Measurements from ENCODE around the gene MS4A4A.

The MS4A4A gene

DNA sequence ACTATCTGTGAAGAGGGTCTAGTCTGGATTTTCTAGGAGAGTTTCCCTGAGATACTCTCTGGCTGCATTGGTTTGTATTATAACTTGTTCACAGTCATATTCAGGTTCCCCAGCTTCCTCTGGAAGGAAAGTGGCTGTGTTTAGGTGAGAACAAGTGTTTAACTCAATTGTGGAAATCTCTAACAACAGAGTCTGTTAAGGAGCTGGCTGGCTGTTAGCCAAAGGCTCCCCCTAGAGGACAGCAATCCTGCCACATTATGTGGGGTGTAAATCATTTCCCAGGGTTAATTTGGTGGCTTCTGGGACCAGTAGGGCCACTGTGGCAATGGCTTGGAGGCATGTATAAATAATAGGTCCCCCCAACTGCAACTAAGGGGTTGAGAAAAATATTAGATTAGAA lies 65.0 kb downstream of the MS4A4A start:
- no peaks in the 10 kb centered on the region for H3K9me3 ChIP-seq (ENCODE audit: control insufficient read depth in 1 of 2, low read length in 2 of 2)
- H3K27ac ChIP-seq (ENCODE audit: low read depth, low read length), result no peak overlapping the region
- no peaks in the 10 kb centered on the region for H3K27me3 ChIP-seq (ENCODE audit: control insufficient read depth in 1 of 2, insufficient read depth in 2 of 2, low read length in 2 of 2)
- H3K4me1 ChIP-seq (ENCODE audit: control insufficient read depth in 1 of 2, insufficient read depth in 2 of 2, low read length in 2 of 2), result peaks cover 15 to 16% of the 10 kb centered on the region in 2 donors
- H3K36me3 ChIP-seq (ENCODE audit: control insufficient read depth in 1 of 2, insufficient read depth in 2 of 2, low read length in 2 of 2), result no peaks in the 10 kb centered on the region
- H3K4me3 ChIP-seq (ENCODE audit: low read depth in 1 of 2, low read length in 2 of 2), result no peak overlapping the region
- no peak overlapping the region for H3K9ac ChIP-seq (ENCODE audit: low read depth in 1 of 2, low read length in 2 of 2)

DNA sequence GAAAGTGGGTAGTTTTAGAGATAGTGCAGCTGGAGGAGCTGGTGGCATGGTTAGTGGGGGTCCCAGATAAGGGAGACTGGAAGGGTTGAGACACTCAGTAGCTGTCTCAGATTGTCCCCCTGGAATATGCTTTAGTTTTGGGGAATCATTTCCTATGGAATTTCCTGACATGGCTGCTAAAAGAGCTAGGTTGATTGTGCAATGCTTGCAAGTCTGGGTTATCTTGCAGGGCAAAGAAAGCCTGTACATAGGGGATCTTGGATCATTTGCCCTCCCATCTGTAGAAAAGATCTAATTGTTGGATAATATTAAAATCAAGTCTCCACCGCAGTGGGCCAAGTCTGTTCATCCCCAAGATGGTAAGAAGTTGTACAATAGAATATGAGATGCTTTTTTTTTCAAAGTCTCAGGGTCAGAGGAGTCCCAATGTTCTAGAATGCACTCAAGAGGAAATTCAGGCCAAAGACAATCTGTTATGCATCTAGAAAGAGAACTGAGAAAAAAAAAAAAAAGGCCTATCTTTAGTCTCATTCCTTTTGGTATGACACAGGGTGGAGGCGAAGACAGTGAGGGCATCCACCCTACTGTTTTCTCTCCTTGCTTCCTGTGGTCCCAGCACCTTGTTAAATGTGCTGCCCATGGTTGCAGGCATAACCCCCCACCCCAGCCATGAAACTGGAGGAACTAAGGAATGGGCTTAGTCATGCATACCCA lies 66.8 kb downstream of the MS4A4A start:
- H3K9ac ChIP-seq (ENCODE audit: low read depth in 1 of 2, low read length in 2 of 2), result no peak overlapping the region
- no peaks in the 10 kb centered on the region for H3K27me3 ChIP-seq (ENCODE audit: control insufficient read depth in 1 of 2, insufficient read depth in 2 of 2, low read length in 2 of 2)
- H3K9me3 ChIP-seq (ENCODE audit: control insufficient read depth in 1 of 2, low read length in 2 of 2), result no peaks in the 10 kb centered on the region
- peaks cover 16 to 22% of the 10 kb centered on the region in 2 donors for H3K4me1 ChIP-seq (ENCODE audit: control insufficient read depth in 1 of 2, insufficient read depth in 2 of 2, low read length in 2 of 2)
- H3K27ac ChIP-seq (ENCODE audit: low read depth, low read length), result no peak overlapping the region
- no peak overlapping the region for H3K4me3 ChIP-seq (ENCODE audit: low read depth in 1 of 2, low read length in 2 of 2)
- no peaks in the 10 kb centered on the region for H3K36me3 ChIP-seq (ENCODE audit: control insufficient read depth in 1 of 2, insufficient read depth in 2 of 2, low read length in 2 of 2)

DNA sequence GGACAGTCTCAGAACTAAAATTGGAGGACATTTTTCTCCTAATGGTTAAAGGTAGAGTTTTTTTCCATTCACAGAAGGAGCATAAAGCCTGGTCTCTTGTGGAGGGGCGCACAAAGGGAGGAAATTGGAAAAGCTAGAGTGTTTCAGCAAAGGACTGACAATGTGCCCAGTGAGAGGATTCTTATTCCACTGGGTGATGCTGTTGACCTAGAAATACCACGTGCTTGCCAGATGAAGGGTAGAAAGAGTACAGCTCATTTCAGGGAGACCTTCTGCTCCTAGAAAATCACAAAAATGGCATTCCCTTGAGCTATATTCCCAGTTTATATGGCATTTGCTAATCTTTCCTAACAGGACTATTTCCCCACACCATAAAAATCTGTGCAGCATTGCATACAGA lies 67.7 kb downstream of the MS4A4A start:
- Histone ChIP-seq H3K4me1 (ENCODE audit: control insufficient read depth in 1 of 2, insufficient read depth in 2 of 2, low read length in 2 of 2) (peaks cover 19 to 27% of the 10 kb centered on the region in 2 donors), H3K27ac (ENCODE audit: low read depth, low read length) (no peak overlapping the region), H3K4me3 (ENCODE audit: low read depth in 1 of 2, low read length in 2 of 2) (no peak overlapping the region), H3K36me3 (ENCODE audit: control insufficient read depth in 1 of 2, insufficient read depth in 2 of 2, low read length in 2 of 2) (no peaks in the 10 kb centered on the region), H3K27me3 (ENCODE audit: control insufficient read depth in 1 of 2, insufficient read depth in 2 of 2, low read length in 2 of 2) (no peaks in the 10 kb centered on the region), H3K9ac (ENCODE audit: low read depth in 1 of 2, low read length in 2 of 2) (no peak overlapping the region), H3K9me3 (ENCODE audit: control insufficient read depth in 1 of 2, low read length in 2 of 2) (no peaks in the 10 kb centered on the region)

DNA sequence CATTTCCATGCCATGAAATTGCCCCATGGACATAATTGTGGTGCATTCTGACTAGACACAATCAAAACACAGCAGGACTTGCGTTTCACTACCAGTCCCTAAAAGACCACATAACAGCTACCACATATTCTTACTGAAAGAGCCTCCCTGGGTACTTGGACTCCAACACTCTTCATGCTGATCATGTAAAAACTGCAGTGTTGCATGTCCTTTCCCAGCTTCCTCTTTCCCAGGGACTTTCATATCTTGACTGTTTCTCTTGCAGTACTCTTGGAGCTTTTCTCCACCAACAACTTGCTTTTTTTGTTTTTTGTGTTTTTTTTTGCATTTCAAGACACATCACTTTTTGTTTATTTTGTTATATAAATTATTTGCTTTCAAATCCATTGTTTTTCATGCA lies 69.5 kb downstream of the MS4A4A start:
- H3K27ac ChIP-seq (ENCODE audit: low read depth, low read length), result no peak overlapping the region
- no peaks in the 10 kb centered on the region for H3K27me3 ChIP-seq (ENCODE audit: control insufficient read depth in 1 of 2, insufficient read depth in 2 of 2, low read length in 2 of 2)
- H3K4me1 ChIP-seq (ENCODE audit: control insufficient read depth in 1 of 2, insufficient read depth in 2 of 2, low read length in 2 of 2), result peaks cover 20 to 27% of the 10 kb centered on the region in 2 donors
- no peak overlapping the region for H3K9ac ChIP-seq (ENCODE audit: low read depth in 1 of 2, low read length in 2 of 2)
- no peaks in the 10 kb centered on the region for H3K36me3 ChIP-seq (ENCODE audit: control insufficient read depth in 1 of 2, insufficient read depth in 2 of 2, low read length in 2 of 2)
- H3K4me3 ChIP-seq (ENCODE audit: low read depth in 1 of 2, low read length in 2 of 2), result no peak overlapping the region
- H3K9me3 ChIP-seq (ENCODE audit: control insufficient read depth in 1 of 2, low read length in 2 of 2), result peaks cover 0 to 6% of the 10 kb centered on the region in 2 donors

DNA sequence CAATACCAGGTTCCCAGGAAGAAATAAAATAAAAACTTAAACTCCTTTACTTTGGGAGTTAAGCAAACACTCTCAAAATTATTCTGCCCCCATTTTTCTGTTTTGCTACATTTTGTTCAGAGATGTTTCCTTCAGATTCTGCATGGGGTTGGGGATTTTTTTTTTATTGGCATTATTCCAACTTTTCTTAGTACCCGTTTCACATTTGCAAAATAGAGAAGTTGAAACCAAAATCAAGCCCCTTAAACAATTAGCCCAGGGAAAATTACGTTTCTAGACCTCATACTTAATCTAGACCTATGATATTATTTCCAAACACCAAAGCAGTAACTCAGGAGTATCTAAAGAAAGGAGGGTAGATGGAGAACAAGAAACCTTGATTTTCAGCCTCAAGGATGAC lies 77.3 kb downstream of the MS4A4A start:
- H3K27ac ChIP-seq (ENCODE audit: low read depth, low read length), result no peak overlapping the region
- H3K27me3 ChIP-seq (ENCODE audit: control insufficient read depth in 1 of 2, insufficient read depth in 2 of 2, low read length in 2 of 2), result no peaks in the 10 kb centered on the region
- H3K36me3 ChIP-seq (ENCODE audit: control insufficient read depth in 1 of 2, insufficient read depth in 2 of 2, low read length in 2 of 2), result no peaks in the 10 kb centered on the region
- H3K4me1 ChIP-seq (ENCODE audit: control insufficient read depth in 1 of 2, insufficient read depth in 2 of 2, low read length in 2 of 2), result peaks cover 4% of the 10 kb centered on the region in 2 donors
- H3K4me3 ChIP-seq (ENCODE audit: low read depth in 1 of 2, low read length in 2 of 2), result no peak overlapping the region
- H3K9ac ChIP-seq (ENCODE audit: low read depth in 1 of 2, low read length in 2 of 2), result no peak overlapping the region
- peaks cover 4 to 20% of the 10 kb centered on the region in 2 donors for H3K9me3 ChIP-seq (ENCODE audit: control insufficient read depth in 1 of 2, low read length in 2 of 2)

Measured in duodenal mucosa (tissue), 2 donors.